Mucosa of descending colon (tissue), 3 donors: ENCODE measurements around the gene OR2B2. TPM values are rescaled to one million over a fixed set of nuclear protein-coding genes. Genes with fewer than 3 reads are reported as not detected.

Experiments used
- ATAC-seq: fragments of 200-7000 bp; cut with Tn5 transposase; one replicate; pipeline ENCODE4 v1.9.1; 2020; ENCODE audit warnings: mild to moderate bottlenecking, moderate library complexity
- DNase-seq, 3 donors: peaks; one replicate each; pipeline ENCODE4 v3.0.0-alpha.2; 2020
- H3K36me3 ChIP-seq: fragments of 200-600 bp; one replicate; pipeline ENCODE4 v1.8.0; 2021; ENCODE audit warnings: low read depth, mild to moderate bottlenecking
- H3K4me1 ChIP-seq: fragments of 200-600 bp; one replicate; pipeline ENCODE4 v1.8.0; 2021; ENCODE audit warnings: low read depth, mild to moderate bottlenecking
- H3K4me3 ChIP-seq: fragments of 200-600 bp; one replicate; pipeline ENCODE4 v1.8.0; 2021; ENCODE audit warnings: mild to moderate bottlenecking
- H3K9me3 ChIP-seq: fragments of 200-600 bp; one replicate; pipeline ENCODE4 v1.8.0; 2021; ENCODE audit warnings: mild to moderate bottlenecking
- intact Hi-C, 2 donors: fragments of 100-400 bp; cut with DNase I in 1 of 2; cut with micrococcal nuclease in 1 of 2; formaldehyde crosslinking; loops; one replicate each; pipeline versions ENCODE4 v1.11.0 to v1.11.1; 2022; cut with DNase I, micrococcal nuclease
- total RNA-seq, 3 donors: library from RNA; stranded (reverse); fragmentation: NEBNext Ultra II Directional in 2 of 3; extraction: Animal tissue kit (Norgen Biotek cat#: 25700) in 2 of 3; gene quantifications; one replicate each; pipeline versions ENCODE4 v1.2.1 to v1.2.4, GENCODE V29; 2021 to 2023
- TF ChIP-seq, protein P1 (sequence below): fragments of 200-600 bp; IDR thresholded peaks from one replicate; pipeline ENCODE4 v1.8.0; 2022; ENCODE audit warnings: antibody characterized with exemption, mild to moderate bottlenecking
- donor health status: DM: no; HTN: no; CAD: no; lungs with moderate emphysema.
- donor health status: DM: no; HTN: no; CAD: no.
- donor health status: DM: no; HTN: yes; CAD: no.

Gene OR2B2
- total RNA-seq, 3 donors from 2014 or later, result not detected

- ATAC-seq (peak; percentile 59), DNase-seq (peak in 2 of 3 donors; percentile 45 to 72)
- intact Hi-C loops, result loop anchor here (10.0 kb wide), 2 partner anchors 120 to 720 kb away; no protein-coding TSS in a partner anchor
- H3K36me3 ChIP-seq, result no peaks in the 10 kb centered on the region
- peaks cover 9% of the 10 kb centered on the region for H3K4me1 ChIP-seq
- H3K9me3 ChIP-seq, result no peaks in the 10 kb centered on the region
- TF ChIP-seq, protein P1, sequence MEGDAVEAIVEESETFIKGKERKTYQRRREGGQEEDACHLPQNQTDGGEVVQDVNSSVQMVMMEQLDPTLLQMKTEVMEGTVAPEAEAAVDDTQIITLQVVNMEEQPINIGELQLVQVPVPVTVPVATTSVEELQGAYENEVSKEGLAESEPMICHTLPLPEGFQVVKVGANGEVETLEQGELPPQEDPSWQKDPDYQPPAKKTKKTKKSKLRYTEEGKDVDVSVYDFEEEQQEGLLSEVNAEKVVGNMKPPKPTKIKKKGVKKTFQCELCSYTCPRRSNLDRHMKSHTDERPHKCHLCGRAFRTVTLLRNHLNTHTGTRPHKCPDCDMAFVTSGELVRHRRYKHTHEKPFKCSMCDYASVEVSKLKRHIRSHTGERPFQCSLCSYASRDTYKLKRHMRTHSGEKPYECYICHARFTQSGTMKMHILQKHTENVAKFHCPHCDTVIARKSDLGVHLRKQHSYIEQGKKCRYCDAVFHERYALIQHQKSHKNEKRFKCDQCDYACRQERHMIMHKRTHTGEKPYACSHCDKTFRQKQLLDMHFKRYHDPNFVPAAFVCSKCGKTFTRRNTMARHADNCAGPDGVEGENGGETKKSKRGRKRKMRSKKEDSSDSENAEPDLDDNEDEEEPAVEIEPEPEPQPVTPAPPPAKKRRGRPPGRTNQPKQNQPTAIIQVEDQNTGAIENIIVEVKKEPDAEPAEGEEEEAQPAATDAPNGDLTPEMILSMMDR, result peak; percentile 72
- peak overlapping the region; percentile 27 for H3K4me3 ChIP-seq
These were observed 17.1 kb downstream of the OR2B2 start for GRCh38 chr6:27894839-27895762.

GRCh38 chr6:27893836-27894807 lies 18.1 kb downstream of the OR2B2 start:
- Histone ChIP-seq H3K4me1 (peaks cover 11% of the 10 kb centered on the region), H3K9me3 (no peaks in the 10 kb centered on the region), H3K36me3 (no peaks in the 10 kb centered on the region), H3K4me3 (peak overlapping the region; percentile 1)
- intact Hi-C loops, result loop anchor here (10.0 kb wide), 2 partner anchors 119 to 719 kb away; no protein-coding TSS in a partner anchor
- ATAC-seq (peak; percentile 59), DNase-seq (peak; percentile 82 to 92 (median 85))
- TF ChIP-seq, protein P1, result no peak

- DNase-seq (peak; percentile 90 to 93 (median 93)), ATAC-seq (peak; percentile 82)
- TF ChIP-seq, protein P1, result no peak
- Histone ChIP-seq H3K9me3 (no peaks in the 10 kb centered on the region), H3K4me1 (peaks cover 11% of the 10 kb centered on the region), H3K4me3 (peak overlapping the region; percentile 13), H3K36me3 (no peaks in the 10 kb centered on the region)
- intact Hi-C loops, result loop anchor here (10.0 kb wide), 2 partner anchors 118 to 718 kb away; no protein-coding TSS in a partner anchor
These were observed 18.9 kb downstream of the OR2B2 start for GRCh38 chr6:27893059-27893835.

DNA sequence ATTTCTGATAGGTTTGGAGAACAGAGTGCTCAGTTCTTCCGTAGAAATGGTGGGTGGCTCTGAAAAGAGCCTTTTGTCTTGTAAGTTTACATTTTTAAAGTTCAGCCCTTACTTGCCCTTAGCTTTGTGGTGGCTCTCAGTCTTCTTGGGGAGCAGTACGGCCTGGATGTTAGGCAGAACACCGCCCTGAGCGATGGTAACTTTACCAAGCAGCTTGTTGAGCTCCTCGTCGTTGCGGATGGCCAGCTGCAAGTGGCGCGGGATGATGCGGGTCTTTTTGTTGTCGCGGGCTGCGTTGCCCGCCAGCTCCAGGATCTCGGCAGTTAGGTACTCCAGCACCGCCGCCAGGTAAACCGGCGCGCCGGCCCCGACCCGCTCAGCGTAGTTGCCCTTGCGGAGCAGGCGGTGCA lies 19.5 kb downstream of the OR2B2 start:
- no peak for ATAC-seq
- peak overlapping the region; percentile 13 for H3K4me3 ChIP-seq

More for the DNA sequence above, 19.5 kb downstream of the OR2B2 start:
- no peaks in the 10 kb centered on the region for H3K36me3 ChIP-seq
- no peaks in the 10 kb centered on the region for H3K9me3 ChIP-seq
- peaks cover 11% of the 10 kb centered on the region for H3K4me1 ChIP-seq
- intact Hi-C loops, result loop anchor here (10.0 kb wide), 2 partner anchors 118 to 718 kb away; no protein-coding TSS in a partner anchor
- TF ChIP-seq, protein P1, result no peak
- no peak for DNase-seq
